IPS-NIHi7 (cell line): ENCODE data around the gene ANKRD13D.

Experiments
- DNase-seq: peaks from one replicate; pipeline ENCODE4 v3.0.0; 2012; ENCODE audit warnings: mixed read lengths; ENCODE audit errors: extremely low spot score

Gene ANKRD13D

DNA sequence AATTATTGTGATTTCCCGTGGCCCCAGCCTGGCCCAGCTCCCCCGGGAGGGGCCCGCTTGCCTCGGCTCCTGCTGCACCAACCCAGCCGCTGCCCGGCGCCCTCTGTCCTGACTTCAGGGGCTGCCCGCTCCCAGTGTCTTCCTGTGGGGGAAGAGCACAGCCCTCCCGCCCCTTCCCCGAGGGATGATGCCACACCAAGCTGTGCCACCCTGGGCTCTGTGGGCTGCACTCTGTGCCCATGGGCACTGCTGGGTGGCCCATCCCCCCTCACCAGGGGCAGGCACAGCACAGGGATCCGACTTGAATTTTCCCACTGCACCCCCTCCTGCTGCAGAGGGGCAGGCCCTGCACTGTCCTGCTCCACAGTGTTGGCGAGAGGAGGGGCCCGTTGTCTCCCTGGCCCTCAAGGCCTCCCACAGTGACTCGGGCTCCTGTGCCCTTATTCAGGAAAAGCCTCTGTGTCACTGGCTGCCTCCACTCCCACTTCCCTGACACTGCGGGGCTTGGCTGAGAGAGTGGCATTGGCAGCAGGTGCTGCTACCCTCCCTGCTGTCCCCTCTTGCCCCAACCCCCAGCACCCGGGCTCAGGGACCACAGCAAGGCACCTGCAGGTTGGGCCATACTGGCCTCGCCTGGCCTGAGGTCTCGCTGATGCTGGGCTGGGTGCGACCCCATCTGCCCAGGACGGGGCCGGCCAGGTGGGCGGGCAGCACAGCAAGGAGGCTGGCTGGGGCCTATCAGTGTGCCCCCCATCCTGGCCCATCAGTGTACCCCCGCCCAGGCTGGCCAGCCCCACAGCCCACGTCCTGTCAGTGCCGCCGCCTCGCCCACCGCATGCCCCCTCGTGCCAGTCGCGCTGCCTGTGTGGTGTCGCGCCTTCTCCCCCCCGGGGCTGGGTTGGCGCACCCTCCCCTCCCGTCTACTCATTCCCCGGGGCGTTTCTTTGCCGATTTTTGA, 3.3 kb upstream of the ANKRD13D start:
- no peak for DNase-seq

DNA sequence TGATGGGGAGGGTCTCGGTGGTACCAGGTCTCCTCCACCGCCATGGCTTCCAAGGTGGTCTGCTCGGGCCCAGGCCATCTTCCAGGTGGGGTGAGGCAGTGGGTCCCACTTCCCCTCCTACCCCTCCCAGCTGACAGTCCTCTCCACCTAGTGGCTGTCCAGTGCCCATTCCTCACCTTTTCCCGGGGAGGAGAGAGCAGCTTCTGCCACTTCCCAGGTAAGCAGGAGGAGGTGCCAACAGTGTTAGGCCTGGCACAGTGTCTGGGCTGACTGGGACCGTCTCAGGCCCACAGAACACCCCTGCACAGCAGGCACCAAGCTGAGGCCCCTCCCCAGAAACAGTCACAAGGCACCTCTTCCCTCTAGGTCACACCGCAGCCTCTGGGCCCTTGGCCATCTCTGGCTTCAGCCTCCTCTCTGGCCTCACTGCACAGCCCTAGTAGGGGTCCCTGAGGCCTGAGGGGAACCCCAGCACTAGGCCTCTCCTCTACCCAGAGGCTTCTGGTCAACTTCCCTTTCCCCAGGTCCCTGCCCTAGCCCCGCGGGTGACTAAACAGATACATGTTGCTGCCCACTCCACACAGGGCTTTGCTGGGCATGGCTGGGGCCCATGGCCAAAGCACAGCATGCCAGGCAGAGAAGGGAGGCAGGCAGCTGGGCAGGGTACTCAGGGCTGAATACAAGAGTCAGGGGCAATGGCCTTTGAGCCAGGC, 2.3 kb upstream of the ANKRD13D start:
- DNase-seq, result no peak

DNA sequence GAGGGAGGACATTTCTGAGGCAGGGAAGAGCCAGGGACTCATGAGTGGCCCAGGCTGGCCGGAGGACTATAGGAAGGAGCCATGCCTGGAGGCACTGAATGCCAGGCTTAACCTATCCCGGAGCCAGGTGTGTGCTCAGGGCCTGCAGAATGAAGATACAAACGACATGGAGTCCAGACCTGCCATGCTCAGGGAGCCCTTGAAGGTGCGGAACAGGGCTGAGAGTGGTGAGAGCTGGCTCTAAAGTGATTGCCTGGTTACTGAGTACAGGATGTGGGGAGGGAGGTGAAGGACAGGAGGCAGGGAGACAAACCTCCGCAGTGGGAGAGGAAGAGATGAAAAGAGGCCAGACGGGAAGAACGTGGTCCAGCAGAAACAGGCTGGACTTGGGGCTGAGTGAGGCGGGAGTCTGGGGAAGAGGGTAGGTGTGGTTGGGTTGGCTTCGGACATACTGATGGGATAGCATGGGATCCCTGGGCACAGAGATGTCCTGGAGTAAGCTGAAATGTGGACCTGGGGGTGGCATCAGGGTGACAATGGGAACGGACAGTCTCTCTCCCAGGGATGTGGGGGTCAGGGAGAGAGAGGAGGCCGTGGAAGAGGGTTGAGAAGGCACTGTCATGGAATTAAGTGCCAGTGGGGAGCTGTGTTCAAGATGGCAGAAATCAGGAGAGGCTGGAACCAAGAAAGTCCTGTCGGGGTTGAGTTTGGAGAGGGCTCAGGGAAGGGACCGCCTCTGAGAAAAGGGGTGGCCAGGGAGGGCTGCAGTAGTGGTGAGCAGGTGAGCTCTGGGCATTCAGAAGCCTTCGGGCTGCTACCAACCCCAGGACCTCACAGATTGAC, 1.5 kb upstream of the ANKRD13D start:
- no peak for DNase-seq

DNA sequence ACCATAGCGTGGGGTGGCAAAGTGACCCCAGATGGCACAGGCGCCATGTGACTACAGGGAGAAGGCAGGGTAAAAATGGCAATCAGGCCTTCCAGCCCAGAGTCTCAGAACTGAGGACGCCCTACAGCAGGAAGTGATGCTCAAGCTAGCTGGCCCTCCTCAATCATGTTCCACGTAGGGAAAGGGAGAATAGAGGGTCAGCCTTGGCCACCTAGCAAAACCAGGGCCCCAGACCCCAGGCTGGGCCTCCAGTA, 978 bp upstream of the ANKRD13D start:
- no peak for DNase-seq

DNA sequence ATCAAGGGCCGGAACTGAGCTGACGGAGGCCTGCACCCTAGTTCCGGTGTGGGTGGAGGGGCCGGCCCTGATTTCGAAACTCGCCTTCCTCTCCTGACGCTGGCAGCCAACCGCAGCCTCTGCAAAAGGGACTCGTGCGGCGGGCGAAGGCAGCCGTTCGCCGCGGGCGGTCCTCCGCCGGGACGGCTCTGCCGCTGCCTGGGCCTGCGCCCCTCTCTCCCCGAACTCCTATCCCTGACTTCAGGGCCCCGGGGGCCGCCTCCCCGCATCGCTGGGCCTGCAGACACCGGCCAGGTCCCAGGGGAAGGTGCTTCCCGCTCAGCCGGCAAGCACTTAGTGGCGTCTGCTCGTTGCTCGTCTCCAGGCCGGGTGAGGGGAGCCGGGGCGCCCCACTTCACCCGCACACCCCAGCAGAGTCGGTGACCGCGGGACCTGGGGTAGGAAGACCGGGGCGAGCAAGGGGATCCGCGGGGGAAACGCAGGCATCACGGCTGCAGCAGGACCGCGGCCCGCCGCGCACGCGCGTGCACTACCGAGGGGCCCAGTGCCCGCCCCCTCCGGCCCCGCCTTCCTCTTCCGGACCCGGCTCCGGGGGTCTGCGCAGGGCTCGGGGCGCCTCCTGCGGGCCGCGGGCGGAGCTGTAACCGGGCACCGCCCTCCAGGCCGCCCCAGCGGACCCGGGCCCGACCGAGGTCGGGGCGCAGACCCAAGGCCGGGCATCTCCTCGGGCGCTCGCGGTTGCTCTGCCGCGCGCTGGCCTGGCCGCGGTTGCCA, 464 bp upstream of the ANKRD13D start:
- peak; percentile 89 for DNase-seq

DNA sequence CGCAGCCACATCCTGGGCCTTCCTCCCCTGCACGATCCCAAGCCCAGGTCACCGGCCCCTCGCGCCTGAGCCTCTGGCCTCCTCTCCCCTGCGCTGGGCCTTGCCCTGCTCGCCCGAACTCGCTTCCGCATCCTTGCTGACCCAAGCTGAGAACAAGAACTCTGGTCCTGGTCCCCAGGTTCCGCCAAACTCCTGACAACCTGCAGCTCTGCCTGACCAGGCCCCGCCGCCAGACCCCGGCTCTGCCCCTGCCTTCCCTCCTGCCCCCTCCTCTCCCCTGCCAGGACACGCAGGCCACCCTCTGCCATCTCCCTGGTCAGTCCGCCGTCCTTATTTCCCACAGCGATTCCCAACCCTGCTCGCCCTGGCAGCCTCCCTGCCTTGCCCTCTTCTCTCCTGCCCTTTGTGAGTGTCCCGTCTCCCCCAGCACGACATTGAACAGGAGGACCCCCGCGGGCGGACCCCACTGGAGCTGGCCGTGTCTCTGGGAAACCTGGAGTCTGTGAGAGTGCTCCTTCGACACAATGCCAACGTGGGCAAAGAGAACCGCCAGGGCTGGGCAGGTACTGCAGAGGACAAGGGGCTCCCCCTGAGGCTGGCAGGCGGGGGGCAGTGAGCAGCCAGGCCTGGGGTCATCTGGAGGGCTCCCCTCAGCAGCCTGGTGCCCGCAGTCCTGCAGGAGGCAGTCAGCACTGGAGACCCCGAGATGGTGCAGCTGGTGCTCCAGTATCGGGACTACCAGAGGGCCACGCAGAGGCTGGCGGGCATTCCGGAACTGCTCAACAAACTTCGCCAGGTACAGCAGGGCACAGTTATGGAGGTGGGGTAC, 762 bp downstream of the ANKRD13D start:
- DNase-seq, result no peak

DNA sequence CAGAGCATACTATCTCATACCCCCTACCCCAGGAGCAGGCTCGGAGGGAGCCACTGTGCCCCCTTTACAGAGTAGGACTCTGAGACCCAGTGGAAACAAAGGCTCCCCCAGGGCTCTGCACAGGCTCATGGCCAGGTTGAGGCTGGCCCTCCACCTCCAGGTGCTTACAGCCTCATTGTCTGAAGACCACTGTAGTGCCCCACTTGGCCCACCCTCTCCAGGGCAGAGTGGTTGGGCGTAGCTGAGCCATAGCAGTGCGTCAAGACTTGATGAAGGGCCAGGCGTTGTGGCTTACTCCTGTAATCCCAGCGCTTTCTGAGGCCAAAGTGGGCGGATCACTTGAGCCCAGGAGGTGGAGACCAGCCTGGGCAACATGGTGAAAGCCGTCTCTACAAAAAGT, 1.7 kb downstream of the ANKRD13D start:
- DNase-seq, result no peak

DNA sequence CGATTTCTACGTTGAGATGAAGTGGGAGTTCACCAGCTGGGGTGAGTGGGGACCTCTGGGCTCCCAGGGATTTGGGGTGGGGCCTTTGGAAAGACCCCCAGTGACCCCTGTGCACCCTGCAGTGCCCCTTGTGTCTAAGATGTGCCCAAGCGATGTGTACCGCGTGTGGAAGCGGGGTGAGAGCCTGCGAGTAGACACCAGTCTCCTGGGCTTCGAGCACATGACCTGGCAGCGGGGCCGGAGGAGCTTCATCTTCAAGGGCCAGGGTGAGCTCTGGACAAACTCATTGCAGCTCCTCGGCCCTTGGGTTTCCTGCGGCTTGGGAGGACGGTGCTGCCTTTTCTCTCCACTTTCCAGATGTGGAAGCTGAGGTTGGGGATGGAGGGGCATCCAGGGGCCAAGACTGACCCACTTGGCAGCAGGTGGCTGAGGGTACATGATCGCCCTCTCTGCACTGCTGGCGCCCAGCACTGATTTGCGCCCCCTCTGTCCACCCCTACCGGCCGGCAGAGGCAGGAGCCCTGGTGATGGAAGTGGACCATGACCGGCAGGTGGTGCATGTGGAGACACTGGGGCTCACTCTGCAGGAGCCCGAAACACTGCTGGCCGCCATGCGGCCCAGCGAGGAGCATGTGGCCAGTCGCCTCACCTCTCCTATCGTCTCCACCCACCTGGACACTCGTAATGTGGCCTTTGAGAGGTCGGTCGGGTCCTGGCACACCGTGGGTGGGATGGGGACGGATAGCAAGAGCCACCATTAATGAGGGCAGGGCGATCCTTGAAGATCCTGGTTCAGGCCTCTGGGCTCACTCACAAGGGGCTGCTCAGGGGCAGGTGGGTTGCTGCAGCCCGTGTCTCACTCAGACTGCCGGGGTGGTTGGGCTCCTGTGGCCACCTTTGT, 2.6 kb downstream of the ANKRD13D start:
- no peak for DNase-seq

DNA sequence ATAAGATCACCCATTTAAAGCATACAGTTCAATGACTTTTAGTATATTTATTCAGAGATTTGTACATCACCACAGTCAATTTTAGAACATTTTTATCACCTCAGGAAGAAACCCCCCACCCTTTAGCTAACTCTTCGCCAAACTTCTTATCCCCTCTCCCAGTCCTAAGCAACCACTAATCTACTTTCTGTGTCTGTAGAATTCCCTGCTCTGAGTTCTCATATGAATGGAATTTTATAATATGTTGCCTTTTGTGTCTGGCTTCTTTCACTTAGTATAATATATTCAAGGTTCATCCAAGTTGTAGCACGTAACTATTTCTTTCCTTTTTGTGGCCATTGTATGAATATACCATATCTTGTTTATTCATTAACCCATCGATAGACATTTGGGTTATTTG, 3.6 kb downstream of the ANKRD13D start:
- no peak for DNase-seq

DNA sequence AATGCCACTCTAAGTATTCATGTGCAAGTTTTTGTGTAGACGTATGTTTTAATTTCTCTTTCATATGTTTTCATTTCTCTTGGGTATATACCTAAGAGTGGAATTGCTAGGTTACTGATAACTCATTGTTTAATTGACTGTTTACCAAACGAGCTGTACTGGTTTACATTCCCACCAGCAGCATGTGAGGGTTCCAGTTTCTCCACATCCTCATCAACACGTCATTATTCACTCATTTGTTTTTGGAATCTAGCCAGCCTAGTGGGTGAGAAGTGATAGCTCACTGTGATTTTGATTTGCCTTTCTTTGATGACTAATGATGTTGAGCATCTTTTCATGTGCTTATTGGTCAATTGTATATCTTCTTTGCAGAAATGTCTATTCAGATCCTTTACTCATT, 4.0 kb downstream of the ANKRD13D start:
- no peak for DNase-seq

DNA sequence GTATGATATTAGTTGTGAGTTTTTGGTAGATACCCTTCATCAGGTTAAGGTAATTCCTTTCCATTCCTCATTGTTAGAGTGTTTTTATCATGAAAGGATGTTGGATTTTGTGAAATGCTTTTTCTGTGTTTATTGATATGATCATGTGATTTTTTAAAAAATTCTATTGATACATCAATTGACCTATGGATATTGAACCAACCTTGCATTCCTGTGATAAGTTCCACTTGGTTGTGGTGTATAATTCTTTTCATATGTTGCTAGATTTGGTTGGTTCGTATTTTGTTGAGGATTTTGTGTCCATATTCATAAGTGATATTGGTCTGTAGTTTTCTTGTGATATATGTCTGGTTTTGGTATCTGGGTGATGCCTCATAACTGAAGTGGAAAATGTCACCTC, 6.7 kb downstream of the ANKRD13D start:
- no peak for DNase-seq

DNA sequence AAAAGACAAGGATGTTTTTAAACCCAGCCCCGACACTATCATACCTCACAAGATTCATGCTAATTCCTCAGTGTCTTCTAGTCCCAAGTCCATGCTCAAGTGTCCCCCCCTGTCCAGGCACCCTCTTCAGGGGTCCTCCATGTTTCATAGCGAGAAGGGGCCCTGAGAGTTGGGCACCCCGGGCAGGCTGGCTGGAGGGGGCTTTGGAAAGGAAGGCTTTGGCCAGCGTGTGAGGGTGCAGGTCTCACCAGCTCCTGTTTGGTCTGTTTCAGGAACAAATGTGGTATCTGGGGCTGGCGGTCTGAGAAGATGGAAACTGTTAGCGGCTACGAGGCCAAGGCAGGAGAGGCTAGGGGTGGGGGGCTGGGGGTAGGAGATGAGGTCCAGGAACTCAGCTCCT, 9.7 kb downstream of the ANKRD13D start:
- no peak for DNase-seq

DNA sequence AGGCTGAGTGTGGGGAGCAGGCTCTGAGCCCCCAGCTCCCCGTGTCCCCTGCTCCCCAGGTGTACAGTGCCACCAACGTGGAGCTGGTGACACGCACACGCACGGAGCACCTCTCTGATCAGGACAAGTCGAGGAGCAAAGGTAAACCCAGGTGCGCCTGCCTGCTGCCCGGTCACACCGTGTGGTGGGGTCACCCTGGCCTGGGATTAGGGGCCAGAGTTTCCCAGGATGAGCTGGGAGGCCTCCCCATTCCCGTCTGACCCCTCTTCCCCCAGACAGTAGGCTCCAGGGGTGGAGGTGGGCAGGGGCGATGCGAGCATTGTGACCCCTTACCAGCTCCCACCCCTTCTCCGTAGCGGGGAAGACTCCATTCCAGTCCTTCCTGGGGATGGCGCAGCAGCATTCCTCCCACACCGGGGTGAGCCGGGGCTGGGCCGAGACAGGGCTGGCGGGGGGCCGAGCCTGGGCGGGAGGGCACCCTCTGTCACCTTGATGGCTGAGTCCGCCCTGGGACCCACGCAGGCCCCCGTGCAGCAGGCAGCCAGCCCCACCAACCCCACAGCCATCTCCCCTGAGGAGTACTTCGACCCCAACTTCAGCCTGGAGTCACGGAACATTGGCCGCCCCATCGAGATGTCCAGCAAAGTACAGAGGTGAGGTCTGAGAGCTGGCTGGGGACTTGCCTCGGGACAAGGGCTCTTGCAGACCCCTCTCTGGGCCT, 10.5 kb downstream of the ANKRD13D start:
- no peak for DNase-seq

DNA sequence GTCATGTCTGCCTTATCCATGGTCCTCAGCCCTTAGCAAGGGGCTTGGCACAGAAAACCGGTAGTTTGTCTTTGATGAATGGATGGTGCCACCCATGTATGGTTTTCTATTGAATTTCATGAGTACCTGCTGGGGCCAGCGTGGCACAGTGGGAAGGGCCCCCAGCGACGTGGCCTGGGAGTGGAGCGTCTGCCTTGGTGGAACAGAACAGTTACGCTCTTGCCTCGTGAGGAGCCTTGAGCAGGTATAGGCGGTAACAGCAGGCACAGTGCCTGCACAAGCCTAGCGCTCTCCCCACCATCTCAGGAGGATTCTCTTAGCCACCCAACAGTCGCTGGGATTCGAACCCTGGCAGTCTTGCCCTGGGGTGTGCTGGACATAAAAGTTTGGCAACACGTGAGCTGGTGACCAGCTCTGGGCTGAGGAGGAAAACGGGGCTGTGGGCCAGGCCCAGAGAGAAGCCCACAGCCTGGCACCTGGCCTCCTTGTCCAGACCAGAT, 11.2 kb downstream of the ANKRD13D start:
- no peak for DNase-seq

DNA sequence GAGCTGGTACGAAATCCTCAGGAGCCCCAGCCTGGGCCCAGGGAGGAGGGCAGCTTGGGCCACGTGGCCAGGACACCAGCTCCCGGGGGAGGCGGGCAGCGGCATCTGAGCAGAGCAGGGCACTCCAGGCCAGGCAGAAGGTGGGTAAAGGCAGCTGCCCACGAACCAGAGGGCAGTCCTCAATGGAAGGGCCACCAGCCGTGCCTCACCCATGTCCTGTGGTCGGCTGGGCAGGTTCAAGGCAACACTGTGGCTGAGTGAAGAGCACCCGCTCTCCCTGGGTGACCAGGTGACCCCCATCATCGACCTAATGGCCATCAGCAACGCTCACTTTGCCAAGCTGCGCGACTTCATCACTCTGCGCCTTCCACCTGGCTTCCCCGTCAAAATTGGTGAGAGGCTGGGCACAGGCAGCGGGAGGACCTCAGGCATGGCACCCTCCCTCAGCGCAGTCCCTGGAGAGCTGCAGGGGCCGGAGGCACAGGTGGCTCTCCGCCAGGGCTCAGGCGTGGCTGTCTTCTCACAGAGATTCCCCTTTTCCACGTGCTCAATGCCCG, 11.7 kb downstream of the ANKRD13D start:
- DNase-seq, result no peak

DNA sequence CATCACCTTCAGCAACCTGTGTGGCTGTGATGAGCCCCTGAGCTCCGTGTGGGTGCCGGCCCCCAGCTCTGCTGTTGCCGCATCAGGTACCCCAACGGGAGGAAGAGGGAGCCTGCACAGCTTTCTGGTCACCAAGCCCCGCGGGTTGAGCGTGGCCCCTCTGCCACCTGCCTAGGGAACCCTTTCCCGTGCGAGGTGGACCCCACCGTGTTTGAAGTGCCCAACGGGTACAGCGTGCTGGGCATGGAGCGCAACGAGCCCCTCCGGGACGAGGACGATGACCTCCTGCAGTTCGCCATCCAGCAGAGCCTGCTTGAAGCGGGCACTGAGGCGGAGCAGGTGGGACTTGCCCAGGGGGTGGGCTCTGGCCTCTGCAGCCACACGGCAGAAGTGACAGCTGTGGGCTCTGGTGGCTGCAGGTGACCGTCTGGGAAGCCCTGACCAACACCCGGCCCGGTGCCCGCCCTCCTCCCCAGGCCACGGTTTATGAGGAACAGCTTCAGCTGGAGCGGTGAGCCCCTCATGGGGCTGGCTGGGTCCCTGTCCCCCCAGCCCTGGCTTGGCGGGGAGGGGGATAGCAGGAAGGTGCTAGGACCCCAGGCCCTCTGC, 12.3 kb downstream of the ANKRD13D start:
- no peak for DNase-seq

DNA sequence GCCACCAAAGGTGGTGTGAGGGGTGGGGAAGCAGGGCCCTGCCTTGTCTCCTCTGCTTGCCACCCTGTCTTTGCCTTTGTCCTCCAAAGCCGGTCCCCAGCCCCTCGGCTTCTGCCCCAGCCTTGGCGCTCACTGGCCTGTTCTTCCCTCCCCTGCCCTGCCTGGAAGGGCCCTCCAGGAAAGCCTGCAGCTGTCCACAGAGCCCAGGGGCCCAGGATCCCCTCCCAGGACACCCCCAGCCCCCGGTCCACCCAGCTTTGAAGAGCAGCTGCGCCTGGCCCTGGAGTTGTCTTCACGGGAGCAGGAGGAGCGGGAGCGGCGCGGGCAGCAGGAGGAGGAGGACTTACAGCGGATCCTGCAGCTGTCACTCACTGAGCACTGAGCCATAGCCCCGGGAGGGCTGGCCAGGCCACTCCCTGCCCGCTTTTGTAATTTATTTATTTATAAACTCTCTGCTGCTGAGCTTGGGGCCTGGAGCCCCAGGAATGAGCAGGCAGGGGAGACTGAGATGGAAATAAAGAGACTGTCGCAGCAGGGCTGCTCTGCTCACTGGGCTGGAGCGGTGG, 12.9 kb downstream of the ANKRD13D start:
- DNase-seq, result peak; percentile 72
